K562 (cell line): ENCODE measurements around the gene MEIS1. TPM values are rescaled to one million over a fixed set of nuclear protein-coding genes. Genes with fewer than 3 reads are reported as not detected.

ENCODE experiments used
- CAMTA2 ChIP-seq: fragments of 250-450 bp; sonication (Bioruptor Pico); conservative IDR thresholded peaks from 2 replicates; pipeline ENCODE4 v1.5.1; 2022
- TFAM ChIP-seq: fragments of 250-450 bp; sonication (Bioruptor Pico); conservative IDR thresholded peaks from 2 replicates; pipeline ENCODE4 v1.5.0; 2021; ENCODE audit warnings: mild to moderate bottlenecking, moderate library complexity
- ZEB2 ChIP-seq: fragments of 450-650 bp; IDR thresholded peaks from 2 replicates; pipeline ENCODE4 v1.6.1; 2016
- polyA plus RNA-seq, 8 experiments: library from polyadenylated mRNA; depleted of rRNA in 4 of 8; stranded (reverse) in 5 of 8; unstranded in 3 of 8; fragments of >200 nt; fragmentation: Nextera tagmentation in 2 of 8; fragmentation: Illumina TruSeq in 1 of 8; extraction: Ambion mirVana in 2 of 8; extraction: Trizol in 1 of 8; gene quantifications; 2 replicates each; pipeline versions ENCODE4 v1.2.1 to v1.2.3, GENCODE V29; 2011 to 2014; ENCODE audit warnings: inconsistent platforms in 1 of 8, missing spikeins in 1 of 8
- total RNA-seq, 7 experiments: library from RNA; depleted of rRNA in 6 of 7; stranded (reverse); fragments of >200 nt in 6 of 7; fragmentation: Illumina TruSeq in 2 of 7; extraction: Trizol in 2 of 7; gene quantifications; 2 replicates each; pipeline versions ENCODE4 v1.2.1 to v1.2.3, GENCODE V29; 2011 to 2021; ENCODE audit warnings: low replicate concordance in 1 of 7
- TF ChIP-seq, protein P1 (sequence below), 2 experiments: fragments of 450-650 bp; IDR thresholded peaks; 2 replicates each; pipeline ENCODE4 v1.6.1; 2016; ENCODE audit warnings: mild to moderate bottlenecking in 2 of 2, borderline replicate concordance in 1 of 2, low read depth in 1 of 2, moderate library complexity in 1 of 2

The MEIS1 gene
- total and polyA plus RNA-seq, 9 of the 15 experiments (the other 6 are each of a cell fraction or from before 2014, with no cell fraction given) = 2.3 to 9.0 (median 5.9) TPM

DNA sequence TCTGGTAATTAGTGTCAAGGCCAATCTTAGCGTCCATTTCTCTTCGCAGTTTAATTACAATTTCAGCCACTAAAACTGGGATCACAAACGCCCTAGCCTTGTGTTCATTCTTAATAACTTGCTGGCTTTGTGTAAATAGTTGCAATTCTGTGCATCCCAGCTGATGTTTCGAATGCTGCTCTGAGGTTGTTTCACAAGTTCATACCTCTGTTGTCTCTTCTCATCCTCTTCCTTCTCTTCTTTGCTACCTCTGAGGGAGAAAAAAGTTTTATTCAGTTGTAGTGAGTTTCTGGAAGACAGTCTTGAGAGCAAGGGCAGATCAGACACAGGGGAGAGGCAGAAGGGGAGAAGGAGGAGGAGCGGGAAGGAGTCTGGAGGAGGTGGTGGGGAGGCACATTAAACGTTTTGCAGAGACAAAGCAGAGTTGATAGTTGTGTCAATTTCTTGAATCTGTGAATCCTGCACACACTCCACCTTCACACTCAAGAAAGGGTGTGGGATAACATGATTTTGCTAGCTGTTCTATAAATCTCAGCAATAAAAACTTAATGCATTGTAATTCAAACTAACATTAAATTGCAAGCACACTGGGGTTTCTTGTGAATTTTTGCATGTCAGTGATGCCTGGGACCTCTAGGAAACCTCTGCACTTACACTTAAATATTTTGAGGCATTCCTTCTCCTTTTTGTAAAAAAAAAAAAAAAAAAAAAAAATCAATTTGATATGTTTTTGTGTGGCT is 6.8 kb downstream of the MEIS1 start (continued):
- TF ChIP-seq, protein P1, sequence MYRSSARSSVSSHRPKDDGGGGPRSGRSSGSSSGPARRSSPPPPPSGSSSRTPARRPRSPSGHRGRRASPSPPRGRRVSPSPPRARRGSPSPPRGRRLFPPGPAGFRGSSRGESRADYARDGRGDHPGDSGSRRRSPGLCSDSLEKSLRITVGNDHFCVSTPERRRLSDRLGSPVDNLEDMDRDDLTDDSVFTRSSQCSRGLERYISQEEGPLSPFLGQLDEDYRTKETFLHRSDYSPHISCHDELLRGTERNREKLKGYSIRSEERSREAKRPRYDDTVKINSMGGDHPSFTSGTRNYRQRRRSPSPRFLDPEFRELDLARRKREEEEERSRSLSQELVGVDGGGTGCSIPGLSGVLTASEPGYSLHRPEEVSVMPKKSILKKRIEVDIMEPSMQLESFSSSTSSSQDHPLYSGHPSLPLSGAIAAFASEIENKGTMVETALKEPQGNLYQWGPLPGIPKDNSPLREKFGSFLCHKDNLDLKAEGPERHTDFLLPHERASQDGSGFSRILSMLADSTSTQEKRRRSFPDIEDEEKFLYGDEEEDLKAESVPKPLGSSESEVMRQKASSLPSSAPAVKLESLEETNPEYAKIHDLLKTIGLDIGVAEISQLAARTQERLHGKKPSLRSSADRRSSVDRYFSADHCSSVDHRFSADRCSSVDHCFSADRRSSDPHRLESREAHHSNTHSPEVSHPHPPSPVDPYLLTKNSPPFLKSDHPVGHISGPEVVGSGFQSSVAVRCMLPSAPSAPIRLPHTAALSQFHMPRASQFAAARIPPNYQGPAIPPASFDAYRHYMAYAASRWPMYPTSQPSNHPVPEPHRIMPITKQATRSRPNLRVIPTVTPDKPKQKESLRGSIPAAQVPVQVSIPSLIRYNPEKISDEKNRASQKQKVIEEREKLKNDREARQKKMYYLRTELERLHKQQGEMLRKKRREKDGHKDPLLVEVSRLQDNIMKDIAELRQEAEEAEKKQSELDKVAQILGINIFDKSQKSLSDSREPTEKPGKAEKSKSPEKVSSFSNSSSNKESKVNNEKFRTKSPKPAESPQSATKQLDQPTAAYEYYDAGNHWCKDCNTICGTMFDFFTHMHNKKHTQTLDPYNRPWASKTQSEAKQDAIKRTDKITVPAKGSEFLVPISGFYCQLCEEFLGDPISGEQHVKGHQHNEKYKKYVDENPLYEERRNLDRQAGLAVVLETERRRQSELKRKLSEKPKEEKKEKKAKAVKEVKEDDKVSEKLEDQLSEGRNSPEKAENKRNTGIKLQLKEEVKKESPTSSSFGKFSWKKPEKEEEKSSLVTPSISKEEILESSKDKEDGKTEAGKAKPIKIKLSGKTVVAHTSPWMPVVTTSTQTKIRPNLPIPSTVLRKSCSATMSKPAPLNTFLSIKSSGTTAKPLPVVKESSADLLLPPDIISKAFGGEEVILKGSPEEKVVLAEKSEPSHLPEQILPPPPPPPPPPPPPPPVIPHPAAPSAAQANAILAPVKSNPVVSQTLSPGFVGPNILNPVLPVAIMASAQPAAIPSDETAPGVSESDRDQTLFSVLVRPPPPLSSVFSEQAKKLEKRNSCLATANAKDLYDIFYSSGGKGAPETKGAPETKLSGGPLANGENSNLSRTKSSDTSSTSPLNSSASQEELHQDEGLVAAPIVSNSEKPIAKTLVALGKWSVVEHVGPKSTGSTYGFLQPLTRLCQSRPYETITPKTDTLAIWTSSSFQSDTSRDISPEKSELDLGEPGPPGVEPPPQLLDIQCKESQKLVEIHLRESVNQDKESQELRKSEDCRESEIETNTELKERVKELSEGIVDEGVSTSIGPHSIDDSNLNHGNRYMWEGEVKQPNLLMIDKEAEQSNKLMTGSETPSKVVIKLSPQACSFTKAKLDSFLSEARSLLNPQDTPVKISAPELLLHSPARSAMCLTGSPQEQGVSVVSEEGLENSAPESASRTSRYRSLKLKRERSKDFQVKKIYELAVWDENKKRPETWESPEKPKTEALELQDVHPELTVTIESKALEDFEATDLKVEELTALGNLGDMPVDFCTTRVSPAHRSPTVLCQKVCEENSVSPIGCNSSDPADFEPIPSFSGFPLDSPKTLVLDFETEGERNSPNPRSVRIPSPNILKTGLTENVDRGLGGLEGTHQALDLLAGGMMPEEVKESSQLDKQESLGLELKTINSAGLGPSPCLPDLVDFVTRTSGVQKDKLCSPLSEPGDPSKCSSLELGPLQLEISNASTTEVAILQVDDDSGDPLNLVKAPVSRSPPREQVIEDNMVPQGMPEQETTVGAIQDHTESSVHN (IDR thresholded peaks at IDR 0.05; ENCODE audit: borderline replicate concordance in 1 of 2, low read depth in 1 of 2) = no peak
- TF ChIP-seq CAMTA2 (CRISPR knock-in tag) = no peak
- TF ChIP-seq ZEB2 = no peak
- TF ChIP-seq TFAM = no peak
